RWPE2 (cell line): Measurements from ENCODE around the gene PPP1R16B.

Source experiments
- ATAC-seq: fragments of 200-7000 bp; cut with Tn5 transposase; 3 replicates; pipeline ENCODE4 v1.9.1; 2021; ENCODE audit warnings: low read depth
- DNase-seq: peaks from one replicate; pipeline ENCODE4 v3.0.0-alpha.2; 2020; ENCODE audit warnings: low spot score
- H3K27ac ChIP-seq: fragments of 450-650 bp; 2 replicates; pipeline ENCODE4 v1.5.1; 2017; ENCODE audit warnings: mild to moderate bottlenecking; ENCODE audit not compliant: poor library complexity, severe bottlenecking
- H3K27me3 ChIP-seq: fragments of 250-450 bp; sonication (Bioruptor Pico); 2 replicates; pipeline ENCODE4 v1.5.1; 2021; ENCODE audit warnings: mild to moderate bottlenecking, moderate library complexity; ENCODE audit not compliant: insufficient read depth, poor library complexity, severe bottlenecking
- H3K36me3 ChIP-seq: fragments of 250-450 bp; sonication (Bioruptor Pico); 2 replicates; pipeline ENCODE4 v1.5.1; 2020; ENCODE audit warnings: low read depth, mild to moderate bottlenecking, moderate library complexity
- H3K4me1 ChIP-seq: fragments of 250-450 bp; sonication (Bioruptor Pico); 2 replicates; pipeline ENCODE4 v1.5.1; 2021; ENCODE audit warnings: mild to moderate bottlenecking, moderate library complexity; ENCODE audit not compliant: insufficient read depth, poor library complexity, severe bottlenecking
- H3K4me3 ChIP-seq: fragments of 250-450 bp; sonication (Bioruptor Pico); 2 replicates; pipeline ENCODE4 v1.5.1; 2021; ENCODE audit warnings: mild to moderate bottlenecking, moderate library complexity; ENCODE audit not compliant: severe bottlenecking
- H3K9me3 ChIP-seq: fragments of 250-450 bp; sonication (Bioruptor Pico); 2 replicates; pipeline ENCODE4 v1.5.1; 2021; ENCODE audit warnings: mild to moderate bottlenecking, moderate library complexity; ENCODE audit not compliant: severe bottlenecking
- TF ChIP-seq, protein P1 (sequence below): fragments of 450-650 bp; IDR thresholded peaks from one replicate; pipeline ENCODE4 v1.5.1; 2017; ENCODE audit warnings: mild to moderate bottlenecking, moderate library complexity; ENCODE audit not compliant: poor library complexity, severe bottlenecking

PPP1R16B gene

DNA sequence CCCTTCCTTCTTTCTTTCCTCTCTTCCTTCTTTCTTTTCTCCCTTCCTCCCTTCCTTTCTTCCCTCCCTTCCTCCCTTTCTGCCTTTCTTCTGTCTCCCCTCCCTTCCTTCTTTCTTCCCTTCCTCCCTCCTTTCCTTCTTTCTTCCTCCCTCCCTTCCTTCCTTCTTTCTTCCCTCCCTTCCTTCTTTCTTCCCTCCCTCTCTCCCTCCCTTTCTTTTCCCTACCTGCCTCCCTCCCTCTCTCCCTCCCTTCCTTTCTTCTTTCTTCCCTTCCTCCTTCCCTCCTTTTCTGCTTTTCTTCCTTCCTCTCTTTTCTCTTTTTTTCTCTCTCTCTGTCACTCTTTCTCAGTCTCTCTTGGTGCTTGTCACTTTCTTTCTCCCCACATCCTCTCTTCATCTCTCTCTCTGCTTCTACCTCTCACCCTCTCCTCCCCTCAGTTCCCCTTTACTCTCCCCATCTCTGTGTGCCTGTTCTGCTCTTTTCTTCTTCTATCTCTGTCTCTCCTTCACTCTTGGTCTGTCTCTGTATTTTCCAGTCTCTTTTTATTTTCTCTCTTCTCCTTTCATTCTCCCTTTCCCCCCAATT is 90.6 kb downstream of the PPP1R16B start:
- Histone ChIP-seq H3K9me3 (no peaks in the 10 kb centered on the region), H3K4me3 (no peak overlapping the region), H3K36me3 (no peaks in the 10 kb centered on the region), H3K27me3 (peaks cover 7% of the 10 kb centered on the region), H3K4me1 (no peaks in the 10 kb centered on the region), H3K27ac (no peak overlapping the region)
- no peak for DNase-seq
- TF ChIP-seq, protein P1, sequence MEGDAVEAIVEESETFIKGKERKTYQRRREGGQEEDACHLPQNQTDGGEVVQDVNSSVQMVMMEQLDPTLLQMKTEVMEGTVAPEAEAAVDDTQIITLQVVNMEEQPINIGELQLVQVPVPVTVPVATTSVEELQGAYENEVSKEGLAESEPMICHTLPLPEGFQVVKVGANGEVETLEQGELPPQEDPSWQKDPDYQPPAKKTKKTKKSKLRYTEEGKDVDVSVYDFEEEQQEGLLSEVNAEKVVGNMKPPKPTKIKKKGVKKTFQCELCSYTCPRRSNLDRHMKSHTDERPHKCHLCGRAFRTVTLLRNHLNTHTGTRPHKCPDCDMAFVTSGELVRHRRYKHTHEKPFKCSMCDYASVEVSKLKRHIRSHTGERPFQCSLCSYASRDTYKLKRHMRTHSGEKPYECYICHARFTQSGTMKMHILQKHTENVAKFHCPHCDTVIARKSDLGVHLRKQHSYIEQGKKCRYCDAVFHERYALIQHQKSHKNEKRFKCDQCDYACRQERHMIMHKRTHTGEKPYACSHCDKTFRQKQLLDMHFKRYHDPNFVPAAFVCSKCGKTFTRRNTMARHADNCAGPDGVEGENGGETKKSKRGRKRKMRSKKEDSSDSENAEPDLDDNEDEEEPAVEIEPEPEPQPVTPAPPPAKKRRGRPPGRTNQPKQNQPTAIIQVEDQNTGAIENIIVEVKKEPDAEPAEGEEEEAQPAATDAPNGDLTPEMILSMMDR, result no peak
- no peak for ATAC-seq

DNA sequence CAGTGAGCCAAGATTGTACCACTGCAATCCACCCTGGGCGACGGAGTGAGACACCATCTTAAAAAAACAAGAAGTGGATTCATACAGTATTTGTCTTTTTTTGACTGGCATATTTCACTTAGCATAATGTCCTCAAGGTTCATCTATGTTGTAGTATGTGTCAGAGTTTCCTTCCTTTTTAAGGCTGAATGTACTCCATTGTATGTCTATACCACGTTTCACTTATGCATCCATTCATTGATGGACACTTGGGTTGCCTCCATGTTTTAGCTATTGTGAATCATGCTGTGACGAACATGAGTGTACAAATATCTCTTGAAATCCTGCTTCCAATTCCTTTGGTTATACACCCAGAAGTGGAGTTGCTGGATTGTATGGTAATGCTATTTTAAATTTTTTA is 91.8 kb downstream of the PPP1R16B start:
- no peaks in the 10 kb centered on the region for H3K36me3 ChIP-seq

DNA sequence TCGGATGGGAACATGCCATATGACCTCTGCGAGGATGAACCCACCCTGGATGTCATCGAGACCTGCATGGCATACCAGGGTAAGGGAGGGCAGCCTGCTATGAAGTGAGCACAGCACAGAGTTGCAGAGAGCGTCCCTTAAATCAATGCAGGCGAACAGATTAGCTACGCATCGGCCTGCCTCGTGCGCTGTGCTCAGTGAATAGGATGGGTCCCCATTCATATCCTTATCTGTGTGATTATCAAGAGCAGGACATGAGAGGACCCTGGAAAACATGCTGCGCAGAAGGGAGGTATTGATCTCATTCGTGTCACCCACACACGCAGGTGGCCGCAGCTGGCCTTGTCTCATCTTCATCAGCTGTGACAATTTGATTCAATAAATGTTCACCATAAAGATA is 95.1 kb downstream of the PPP1R16B start:
- no peak for ATAC-seq
- Histone ChIP-seq H3K36me3 (no peaks in the 10 kb centered on the region), H3K4me3 (no peak overlapping the region), H3K4me1 (no peaks in the 10 kb centered on the region), H3K9me3 (peaks cover 4% of the 10 kb centered on the region), H3K27me3 (peaks cover 7% of the 10 kb centered on the region), H3K27ac (no peak overlapping the region)
- DNase-seq, result no peak
- TF ChIP-seq, protein P1, result no peak

More for the DNA sequence above, 91.8 kb downstream of the PPP1R16B start:
- Histone ChIP-seq H3K27ac (no peak overlapping the region), H3K27me3 (peaks cover 7% of the 10 kb centered on the region), H3K4me1 (no peaks in the 10 kb centered on the region), H3K9me3 (no peaks in the 10 kb centered on the region), H3K4me3 (no peak overlapping the region)
- ATAC-seq (no peak), DNase-seq (no peak)
- TF ChIP-seq, protein P1, result no peak

DNA sequence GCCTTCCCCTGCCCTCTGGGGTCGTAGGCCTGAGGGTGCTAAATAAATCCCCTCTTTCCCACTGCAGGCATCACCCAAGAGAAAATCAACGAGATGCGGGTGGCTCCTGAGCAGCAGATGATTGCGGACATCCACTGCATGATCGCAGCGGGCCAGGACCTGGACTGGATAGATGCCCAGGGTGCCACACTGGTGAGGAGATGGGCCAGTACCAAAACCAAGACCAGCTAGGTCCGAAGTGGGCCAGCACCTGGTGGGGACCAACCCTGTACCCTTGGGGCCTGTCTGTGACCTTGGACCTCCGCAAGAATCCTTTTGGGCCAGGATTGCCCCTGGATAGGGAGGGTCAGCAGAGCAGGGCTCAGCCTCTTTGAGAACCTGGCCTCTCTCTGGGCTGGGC is 97.1 kb downstream of the PPP1R16B start:
- Histone ChIP-seq H3K27me3 (peaks cover 7% of the 10 kb centered on the region), H3K9me3 (peaks cover 4% of the 10 kb centered on the region), H3K4me3 (no peak overlapping the region), H3K27ac (no peak overlapping the region), H3K36me3 (no peaks in the 10 kb centered on the region), H3K4me1 (no peaks in the 10 kb centered on the region)
- DNase-seq, result no peak
- TF ChIP-seq, protein P1, result no peak
- no peak for ATAC-seq

- DNase-seq, result no peak
- no peak for ATAC-seq
- peaks cover 4% of the 10 kb centered on the region for H3K9me3 ChIP-seq
- TF ChIP-seq, protein P1, result no peak
- no peaks in the 10 kb centered on the region for H3K4me1 ChIP-seq
- peaks cover under 1% of the 10 kb centered on the region for H3K27me3 ChIP-seq
- no peak overlapping the region for H3K27ac ChIP-seq
- H3K4me3 ChIP-seq, result no peak overlapping the region
- no peaks in the 10 kb centered on the region for H3K36me3 ChIP-seq
Measured at GRCh38 chr20:38903335-38903734, 97.8 kb downstream of the PPP1R16B start.
